NOMO-1 treated with DMSO at 0.1 percent for 48 hours (cell line): ENCODE measurements around the gene ZNF740.

Experiments used
- DNase-seq: peaks from one replicate; lab custom pipeline; 2025; ENCODE audit not compliant: unreplicated experiment; lab: John Stamatoyannopoulos, UW

ZNF740 gene

DNA sequence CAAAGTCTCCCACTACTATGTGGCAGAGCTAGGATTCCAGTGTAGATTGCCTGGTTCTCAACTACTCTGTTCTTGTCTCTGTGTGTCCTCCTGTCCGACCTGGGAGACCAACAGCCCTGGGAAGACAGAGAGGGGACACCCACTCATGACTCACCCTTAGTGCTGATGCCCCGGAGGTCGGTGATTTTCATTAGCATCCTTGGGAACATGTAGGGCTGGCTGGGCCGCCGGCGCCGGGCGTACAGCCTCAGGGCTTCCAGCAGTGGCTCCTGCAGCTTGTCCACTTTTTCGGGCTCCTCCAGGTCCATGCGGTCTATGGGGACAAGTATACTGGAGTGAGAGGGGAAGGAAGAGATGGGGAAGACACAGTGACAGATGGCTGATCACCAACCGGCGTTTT is 32.4 kb downstream of the ZNF740 start:
- DNase-seq, result no peak

- DNase-seq, result peak; percentile 66
These were observed 32.8 kb downstream of the ZNF740 start for GRCh38 chr12:53213348-53213747.

- no peak for DNase-seq
These were observed 33.7 kb downstream of the ZNF740 start for GRCh38 chr12:53214221-53214620.

GRCh38 chr12:53214687-53215455 is 34.3 kb downstream of the ZNF740 start:
- DNase-seq, result no peak

DNA sequence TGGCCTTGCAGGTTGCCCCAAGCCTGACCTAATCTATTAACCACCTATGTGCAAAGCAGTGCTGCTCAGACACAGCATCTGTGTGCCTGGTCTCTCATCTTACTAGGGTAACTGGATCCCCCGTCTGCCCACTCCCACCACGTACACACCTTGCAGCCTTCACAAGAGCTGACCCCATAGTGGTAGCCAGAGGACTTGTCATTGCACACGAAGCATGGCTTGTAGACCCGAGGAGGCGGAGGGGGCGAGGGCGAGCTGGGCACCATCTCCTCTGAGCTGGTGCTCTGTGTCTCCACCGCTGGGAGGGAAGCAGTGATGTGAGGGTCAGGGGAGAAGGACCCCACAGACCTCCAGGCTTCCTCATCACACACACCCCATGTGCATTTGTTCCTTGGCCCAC is 35.0 kb downstream of the ZNF740 start:
- no peak for DNase-seq

GRCh38 chr12:53217051-53217930 is 36.8 kb downstream of the ZNF740 start:
- DNase-seq, result peak; percentile 63

DNA sequence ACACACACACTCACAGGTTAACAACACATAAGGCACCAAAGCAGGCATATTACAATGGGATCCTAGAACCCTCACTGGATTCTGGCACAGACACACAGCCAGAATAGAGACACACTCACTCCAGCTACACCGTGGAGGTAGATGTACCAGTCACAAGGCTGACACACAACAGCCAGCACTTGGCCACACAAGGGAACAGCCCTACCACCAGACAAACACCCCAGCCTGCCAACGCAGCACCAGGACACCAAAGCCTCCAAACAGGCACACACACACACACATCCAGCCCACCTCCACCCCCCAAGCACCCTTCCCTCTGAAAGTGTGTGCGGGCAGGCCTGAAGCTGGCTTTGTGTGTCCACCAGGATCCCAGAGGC is 37.4 kb downstream of the ZNF740 start:
- no peak for DNase-seq

GRCh38 chr12:53218551-53219291 is 38.2 kb downstream of the ZNF740 start:
- DNase-seq, result no peak

GRCh38 chr12:53219292-53219955 is 38.9 kb downstream of the ZNF740 start:
- peak; percentile 28 for DNase-seq

DNA sequence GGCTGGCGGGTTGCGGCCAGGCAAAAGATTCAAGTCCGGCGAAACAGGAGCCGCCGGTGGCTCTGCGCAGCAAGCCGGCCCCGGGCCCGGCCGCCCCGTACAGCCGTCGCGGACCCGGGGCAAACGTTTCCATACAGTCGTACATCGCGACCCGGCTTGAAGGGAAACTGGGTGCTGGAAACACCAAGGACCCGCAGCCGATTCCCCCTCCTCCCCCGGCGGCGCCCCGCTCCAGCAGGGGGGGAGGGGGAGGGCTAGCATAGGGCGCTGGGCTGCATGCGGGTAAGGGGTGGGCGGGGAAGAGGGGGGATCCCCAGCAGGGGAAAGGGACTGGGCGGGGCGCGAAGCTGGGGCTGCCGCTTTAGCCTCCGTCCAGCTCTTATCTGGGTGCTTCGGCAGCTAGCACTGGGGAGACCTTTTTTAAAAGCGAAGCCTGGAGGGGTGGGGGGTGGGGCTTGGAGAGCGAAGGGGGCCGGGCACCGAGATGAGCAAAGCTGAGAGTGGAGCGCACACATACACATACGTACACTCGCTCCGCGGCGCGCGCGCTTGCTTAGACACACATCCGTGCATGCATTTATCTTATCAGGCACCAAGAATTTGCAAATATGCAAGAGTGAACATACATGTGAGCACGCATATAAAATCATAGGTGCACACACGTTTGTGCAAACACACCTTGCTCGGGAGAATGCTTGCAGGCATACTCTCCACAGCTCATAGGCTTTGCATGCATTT is 39.6 kb downstream of the ZNF740 start:
- DNase-seq, result peak; percentile 69

DNA sequence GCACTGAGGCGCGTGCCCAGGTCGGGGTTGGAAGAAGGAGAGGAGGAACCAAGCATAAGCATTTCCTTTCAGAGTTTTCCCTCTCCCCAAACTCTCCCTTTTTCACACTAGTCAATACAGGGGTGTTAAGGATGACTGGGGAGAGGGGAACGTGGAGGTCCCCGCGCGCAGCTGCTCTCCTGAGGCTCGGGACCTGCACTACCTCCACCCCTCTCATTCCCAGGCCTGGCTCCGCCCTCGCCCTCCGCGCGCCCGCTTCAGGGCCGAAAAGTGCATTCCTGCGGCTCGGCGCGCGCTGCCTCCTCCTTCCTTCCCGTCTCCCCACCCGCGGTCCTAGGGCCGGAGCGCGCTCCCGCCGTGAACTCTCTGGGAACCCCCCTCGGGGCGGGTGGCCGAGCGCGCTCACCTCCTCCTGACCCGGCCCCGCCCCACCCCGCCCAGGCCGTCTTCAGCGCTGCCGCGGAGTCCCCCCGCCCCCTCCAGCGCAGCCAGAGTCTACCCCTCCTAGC is 40.2 kb downstream of the ZNF740 start:
- DNase-seq, result peak; percentile 93

DNA sequence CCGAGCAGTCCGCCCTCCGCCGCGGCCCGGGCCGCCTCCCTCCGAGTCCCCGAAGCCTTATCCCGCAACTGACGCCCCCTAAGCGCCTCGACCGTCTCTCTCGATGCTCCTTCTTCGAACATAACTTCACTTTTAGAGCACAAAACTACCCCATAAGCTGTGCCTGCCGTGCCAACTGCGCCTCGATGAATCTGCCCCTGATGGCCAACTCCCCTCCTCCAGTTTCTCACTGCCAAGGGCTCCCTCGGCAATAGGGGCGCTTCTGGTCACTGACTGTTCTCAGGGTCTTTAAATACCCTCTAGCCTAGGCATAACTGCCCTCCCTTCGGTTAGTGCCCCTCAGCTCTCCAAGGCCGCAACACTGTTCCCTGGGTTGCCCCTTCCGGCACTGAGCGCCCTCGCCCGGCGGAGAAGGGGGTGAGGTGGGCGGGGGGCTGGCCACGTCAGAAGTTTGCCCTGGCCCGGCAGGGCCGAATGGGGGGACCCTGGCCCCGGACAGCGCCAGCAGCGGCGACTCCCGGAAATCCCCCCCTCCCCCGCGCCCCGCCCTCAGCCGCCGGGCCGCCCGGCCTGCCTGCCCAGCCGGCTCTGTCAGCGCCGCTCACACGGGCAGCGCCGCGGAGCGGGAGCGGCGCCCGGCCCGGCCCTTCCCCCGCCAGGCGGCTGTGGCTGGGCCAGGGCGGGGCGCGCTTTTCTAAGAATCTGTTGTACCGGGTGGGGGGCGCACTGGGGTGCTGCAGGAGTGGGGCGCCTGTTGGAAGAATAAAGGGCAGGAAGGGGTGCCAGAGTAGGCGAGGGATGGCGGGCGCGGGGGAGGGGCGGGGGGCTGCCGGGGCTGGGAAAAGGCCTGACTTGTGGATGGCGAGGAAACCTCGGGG is 40.9 kb downstream of the ZNF740 start:
- peak; percentile 68 for DNase-seq

DNA sequence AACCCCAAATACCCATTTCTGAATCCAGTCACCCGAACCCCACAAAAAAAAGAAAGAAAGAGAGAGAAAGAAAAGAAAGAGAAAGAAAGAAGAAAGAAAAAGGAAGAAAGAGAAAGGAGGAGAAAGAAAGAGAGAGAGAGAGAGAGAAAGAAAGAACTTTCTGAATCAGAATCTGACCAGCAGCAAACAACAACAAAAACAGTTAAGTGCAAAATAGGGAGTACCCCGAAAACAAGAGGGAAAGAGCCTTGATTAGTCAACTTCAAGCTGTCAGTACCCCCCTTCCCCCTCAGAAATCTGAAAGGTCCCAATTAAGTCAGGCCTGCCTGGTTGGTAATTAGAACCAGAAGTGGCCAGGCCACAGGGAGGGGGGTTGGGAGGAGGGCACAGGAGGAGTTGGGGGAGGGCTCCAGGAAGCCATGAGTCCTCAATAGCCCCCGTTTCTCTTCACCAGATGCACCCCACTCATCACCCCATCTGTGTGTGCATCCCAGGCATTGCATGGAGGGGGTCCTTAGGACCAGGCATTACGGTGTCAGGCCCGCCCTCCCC is 41.7 kb downstream of the ZNF740 start:
- DNase-seq, result peak; percentile 15

GRCh38 chr12:53222806-53223261 is 42.3 kb downstream of the ZNF740 start:
- DNase-seq, result no peak

DNA sequence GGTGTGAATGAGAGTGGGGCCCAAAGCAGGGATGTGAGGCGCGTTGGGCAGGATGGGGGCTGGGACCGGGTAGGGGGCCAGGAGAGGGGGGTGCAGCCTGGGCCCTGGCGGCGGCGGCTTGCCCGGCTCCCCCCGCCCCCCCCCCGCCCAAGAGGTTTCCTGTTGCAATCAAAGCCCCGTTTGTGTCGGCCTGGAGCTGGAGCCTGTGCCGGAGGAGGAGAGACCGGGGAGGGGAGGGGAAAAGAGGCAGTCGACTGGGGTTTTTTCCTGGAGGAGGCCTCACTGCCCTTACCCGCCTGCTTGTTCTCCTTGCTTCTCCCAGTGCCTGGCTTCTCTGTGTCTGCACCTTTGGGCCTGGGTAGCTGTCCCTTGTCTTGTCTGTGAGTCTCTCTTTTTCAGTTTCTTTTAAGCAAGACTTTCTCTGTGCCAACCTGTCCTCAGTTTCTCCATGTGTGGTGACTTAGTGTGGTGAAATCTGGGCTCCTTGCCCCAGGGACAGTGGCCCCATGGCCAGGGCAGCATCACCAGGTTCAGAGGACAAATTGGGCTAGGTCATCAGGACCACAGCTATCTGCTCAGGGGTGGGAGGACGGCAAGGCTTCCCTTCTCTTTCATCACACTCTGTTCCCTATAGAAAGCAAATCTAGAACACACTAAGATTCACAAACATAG is 43.0 kb downstream of the ZNF740 start:
- DNase-seq, result peak; percentile 23

DNA sequence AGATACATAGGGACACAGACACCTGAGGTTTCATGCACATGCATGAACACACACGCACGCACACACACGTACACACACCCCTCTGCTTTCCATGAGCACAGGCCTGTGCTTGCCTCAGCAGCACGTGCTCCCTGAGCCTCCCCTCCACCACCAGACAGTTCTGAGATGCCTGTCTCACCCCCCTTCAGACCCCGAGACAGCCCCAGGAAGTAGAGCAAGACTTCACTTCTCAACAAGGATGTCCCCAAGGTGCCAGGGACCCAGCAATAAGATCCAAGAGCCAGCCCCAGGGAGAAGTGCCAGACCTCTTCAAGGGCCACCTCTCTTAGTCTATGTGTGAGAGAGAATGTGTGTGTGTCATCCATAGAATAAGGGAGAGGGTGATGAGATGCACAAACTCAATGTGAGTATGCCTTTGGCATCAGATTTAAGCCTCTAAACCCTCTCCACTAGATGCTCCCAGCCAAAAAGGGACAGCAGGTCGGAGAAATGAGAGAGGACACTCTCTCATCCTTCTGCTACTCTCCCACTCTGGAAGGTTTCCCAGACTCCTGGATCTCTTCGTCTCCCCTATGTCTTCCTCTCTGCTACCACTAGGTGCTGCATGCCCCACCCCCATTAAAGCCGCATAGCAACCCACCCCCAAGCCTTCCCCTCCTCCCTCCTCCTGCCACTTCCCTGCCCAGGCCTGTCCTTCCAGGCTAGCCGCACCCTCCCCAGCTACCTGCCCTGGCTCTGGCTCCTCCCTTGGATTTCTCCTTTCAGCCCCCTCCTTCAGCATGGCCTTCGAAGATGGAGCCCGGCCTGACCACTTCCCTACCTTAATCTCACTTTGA is 43.8 kb downstream of the ZNF740 start:
- no peak for DNase-seq

DNA sequence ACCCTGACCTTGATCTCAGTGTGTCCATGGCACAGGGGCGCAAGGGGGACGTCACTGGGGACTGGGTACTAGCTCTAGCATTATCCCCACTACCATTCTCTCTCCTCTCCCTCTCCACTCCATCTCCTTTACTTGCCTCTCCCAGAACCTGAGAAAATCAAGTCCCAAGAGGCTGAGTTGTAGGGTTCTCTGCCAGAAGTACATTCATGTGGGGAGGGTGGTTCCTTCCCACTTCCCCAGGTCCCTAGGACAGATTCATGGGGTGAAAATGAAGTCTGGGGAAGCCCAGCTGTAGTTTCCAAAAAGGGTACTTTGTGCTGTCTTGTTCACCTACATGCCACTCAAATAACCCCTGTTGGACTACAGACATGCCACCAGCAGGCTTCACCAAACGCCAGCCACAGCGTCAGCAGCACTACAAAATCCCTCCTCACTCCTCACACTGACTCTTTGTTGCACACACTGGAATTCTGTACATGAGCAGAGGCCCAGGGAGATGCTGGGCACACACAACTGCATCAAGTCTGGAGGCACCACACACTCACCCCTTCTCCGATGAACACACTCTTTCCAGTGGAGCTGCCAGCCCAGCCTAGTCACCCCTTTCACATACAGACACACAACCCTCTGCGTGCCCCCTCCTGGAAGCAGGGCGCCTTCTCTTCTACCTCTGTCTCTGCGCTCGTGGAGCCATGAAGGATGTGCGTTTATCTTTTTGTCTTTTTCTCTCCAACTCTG is 44.5 kb downstream of the ZNF740 start:
- DNase-seq, result no peak
